PFSK-1 (cell line): ENCODE results near the gene BIK.

Experiments used
- FOXP2 ChIP-seq: optimal IDR thresholded peaks from 2 replicates; pipeline ENCODE3; 2011; ENCODE audit warnings: borderline replicate concordance, control low read depth, inconsistent platforms; ENCODE audit not compliant: insufficient read depth; ENCODE audit errors: extremely low read length, extremely low read depth
- POLR2AphosphoS5 ChIP-seq: IDR thresholded peaks from 2 replicates; pipeline ENCODE4 v1.6.1; 2012; ENCODE audit warnings: low read depth, mild to moderate bottlenecking, control low read depth, low read length, moderate library complexity
- REST ChIP-seq, 2 experiments: IDR thresholded peaks; 2 replicates each; pipeline versions ENCODE4 v1.6.1 to v1.8.0; 2011 to 2012; ENCODE audit warnings: low read depth in 2 of 2, low read length in 2 of 2, control low read depth in 1 of 2, inconsistent platforms in 1 of 2, mild to moderate bottlenecking in 1 of 2, moderate library complexity in 1 of 2; ENCODE audit not compliant: insufficient read depth in 1 of 2
- SIN3A ChIP-seq: IDR thresholded peaks from 2 replicates; pipeline ENCODE4 v1.6.1; 2012; ENCODE audit warnings: mild to moderate bottlenecking, low read length, moderate library complexity, borderline replicate concordance; ENCODE audit not compliant: insufficient read depth
- TAF1 ChIP-seq: IDR thresholded peaks from 2 replicates; pipeline ENCODE4 v1.6.1; 2012; ENCODE audit warnings: low read length, control low read depth, borderline replicate concordance; ENCODE audit not compliant: insufficient read depth

Gene BIK

DNA sequence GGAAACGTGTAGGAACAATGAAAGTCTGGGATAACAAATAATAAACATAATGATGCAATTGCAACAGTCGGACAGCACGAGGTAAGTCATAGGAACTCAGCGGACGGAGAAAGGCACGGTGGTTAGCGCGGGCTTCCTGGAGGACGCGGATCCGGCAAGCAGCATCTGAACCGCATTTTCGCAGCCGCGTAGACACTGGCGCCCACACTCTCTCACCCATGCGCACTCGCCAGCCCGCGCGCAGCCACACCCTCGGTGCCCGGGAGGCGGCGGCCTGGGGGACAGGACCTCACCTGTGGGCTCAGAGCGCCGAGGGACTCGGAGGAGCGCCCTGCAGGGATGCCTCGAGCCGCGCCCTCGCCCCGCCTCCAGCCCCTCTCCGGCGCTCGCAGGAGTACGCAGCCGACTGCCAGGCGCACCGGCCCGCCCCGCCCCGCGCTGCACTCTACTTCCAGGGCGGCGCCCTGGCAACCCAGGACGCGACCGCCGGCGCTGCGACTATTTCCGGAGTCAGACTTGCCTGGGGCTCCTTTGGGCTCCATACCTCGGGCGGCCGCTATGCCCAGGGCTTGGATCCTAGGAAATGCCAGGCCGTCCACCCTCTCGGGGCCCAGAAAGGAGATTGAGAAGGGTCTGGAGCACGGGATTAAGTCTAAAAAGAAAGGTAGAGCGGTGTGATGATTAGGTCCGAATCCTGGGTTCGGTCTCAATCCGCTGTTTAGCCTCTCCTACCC is 21.4 kb upstream of the BIK start, which contains the start of gene TTLL1:
TTLL1 (minus strand) TSS at position 408 of the 734 bp plus-strand sequence. CDS start 13,805 bp downstream, outside the sequence.
- no peak for TF ChIP-seq SIN3A
- TF ChIP-seq FOXP2, result peak; percentile 62
- TF ChIP-seq POLR2AphosphoS5, result peak; percentile 54; the same call in 1 of the 2 replicates

DNA sequence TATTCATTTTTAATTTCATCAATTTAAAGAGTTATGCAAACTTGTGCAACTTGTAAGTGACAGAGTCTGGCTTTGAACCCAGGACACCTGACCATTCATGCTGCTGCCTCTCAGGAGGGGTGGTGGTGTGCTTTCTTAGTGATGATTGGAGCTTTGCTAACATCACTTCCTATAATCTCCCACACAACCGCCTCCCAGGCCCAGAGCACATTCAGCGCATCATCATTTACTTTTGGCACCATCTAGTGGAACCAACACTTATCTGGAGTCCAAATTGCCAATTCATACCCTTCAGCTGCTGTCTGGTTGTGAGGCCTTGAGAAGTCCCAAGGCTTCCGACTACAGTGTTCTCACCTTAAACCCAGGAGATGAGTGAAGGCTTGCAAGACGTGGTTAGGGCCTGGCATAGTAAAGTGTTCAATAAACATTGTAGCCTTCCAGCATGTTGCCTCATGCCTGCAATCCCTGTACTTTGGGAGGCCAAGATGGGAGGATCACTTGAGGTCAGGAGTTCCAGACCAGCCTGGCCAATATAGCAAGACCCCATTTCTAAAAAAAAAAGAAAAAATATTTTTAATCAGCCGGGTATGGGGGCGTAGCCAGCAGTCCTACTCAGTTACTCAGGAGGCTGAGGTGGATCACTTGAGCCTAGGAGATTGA is 20.3 kb upstream of the BIK start:
- TF ChIP-seq TAF1 (no peak), POLR2AphosphoS5 (no peak), FOXP2 (no peak), SIN3A (no peak), REST (IDR thresholded peaks at IDR 0.05; ENCODE audit: insufficient read depth in 1 of 2, low read depth in 2 of 2, low read length in 2 of 2) (no peak)

DNA sequence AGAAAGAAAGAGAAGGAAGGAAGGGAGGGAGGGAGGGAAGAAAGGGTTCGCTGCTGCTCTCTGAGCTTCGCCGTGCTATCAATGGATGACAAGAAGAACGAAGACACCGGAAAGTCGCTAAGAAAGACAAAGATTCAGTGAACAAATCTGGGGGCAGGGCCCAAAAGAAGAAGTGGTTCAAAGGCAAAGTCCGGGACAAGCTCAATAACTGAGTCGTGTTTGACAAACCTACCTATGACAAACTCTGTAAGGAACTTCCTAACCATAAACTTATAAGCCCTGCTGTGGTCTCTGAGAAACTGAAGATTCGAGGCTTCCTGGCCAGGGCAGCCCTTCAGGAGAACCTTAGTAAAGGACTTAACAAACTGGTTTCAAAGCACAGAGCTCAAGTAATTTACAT is 18.5 kb upstream of the BIK start:
- TF ChIP-seq REST (IDR thresholded peaks at IDR 0.05; ENCODE audit: insufficient read depth in 1 of 2, low read depth in 2 of 2, low read length in 2 of 2) (no peak), TAF1 (no peak), POLR2AphosphoS5 (no peak), FOXP2 (no peak), SIN3A (no peak)

DNA sequence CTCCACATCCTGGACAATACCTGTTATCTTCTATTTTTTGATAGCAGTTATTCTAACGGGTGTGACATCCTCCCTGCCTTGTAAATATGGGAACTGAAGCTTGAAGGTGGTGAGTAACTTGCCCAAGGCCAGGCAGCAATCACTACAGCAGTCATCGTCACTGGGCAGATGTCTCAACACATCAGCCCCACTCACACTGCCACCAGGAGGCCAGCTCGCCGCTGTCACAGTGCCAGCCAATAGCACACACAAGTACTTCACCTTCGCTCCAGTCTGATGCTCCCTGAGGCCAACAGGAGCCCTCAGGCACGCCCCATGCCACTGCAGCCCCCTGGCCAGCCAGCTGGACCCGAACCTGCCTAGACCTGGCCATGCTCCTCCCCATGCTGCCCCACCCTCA is 16.5 kb upstream of the BIK start:
- no peak for TF ChIP-seq SIN3A
- TF ChIP-seq FOXP2, result no peak
- no peak for TF ChIP-seq POLR2AphosphoS5
- no peak for TF ChIP-seq TAF1
- TF ChIP-seq REST (IDR thresholded peaks at IDR 0.05; ENCODE audit: insufficient read depth in 1 of 2, low read depth in 2 of 2, low read length in 2 of 2), result no peak

- no peak for TF ChIP-seq TAF1
- TF ChIP-seq SIN3A, result no peak
- no peak for TF ChIP-seq POLR2AphosphoS5
- no peak for TF ChIP-seq REST (IDR thresholded peaks at IDR 0.05; ENCODE audit: insufficient read depth in 1 of 2, low read depth in 2 of 2, low read length in 2 of 2)
- TF ChIP-seq FOXP2, result no peak
Observed at GRCh38 chr22:43094551-43094950, 16.0 kb upstream of the BIK start.
